ENCODE results near the gene UBR3. TPM values are rescaled to one million over a fixed set of nuclear protein-coding genes. Genes with fewer than 3 reads are reported as not detected.

The UBR3 gene
- total RNA-seq, 2 donors from 2014 or later: 67.3 to 76.4 TPM

DNA sequence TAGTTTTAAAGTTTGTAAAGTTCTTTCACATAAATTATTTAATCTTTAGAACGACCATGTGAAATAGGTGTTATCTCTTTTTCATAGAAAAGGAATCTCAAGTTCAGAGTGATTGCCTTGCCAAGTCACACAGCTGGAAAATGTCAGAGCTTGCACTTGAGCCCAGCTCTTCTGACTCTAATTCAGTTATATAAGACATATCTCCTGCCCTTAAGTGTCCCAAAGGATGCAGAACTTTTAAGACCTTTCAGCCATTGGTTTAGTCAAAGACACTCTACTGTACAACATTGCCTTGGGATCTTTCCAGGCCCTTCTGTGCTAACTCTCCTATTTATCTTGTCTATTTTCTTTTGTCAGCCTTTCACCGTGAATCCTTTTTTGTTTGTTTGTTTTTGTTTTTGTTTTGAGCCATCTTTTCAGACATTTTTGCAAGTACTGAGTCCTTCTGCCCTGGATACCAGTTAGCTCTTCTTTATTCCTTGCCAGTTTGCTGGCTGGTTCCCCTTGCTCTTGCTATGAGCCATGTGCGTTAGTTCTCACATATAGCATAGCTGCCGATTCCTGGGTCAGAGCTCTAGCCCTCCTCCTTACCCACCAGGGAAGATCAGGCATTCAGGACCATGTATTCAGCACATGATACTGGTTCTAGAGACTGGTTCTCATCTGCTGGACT is 190.7 kb downstream of the UBR3 start:
- DNase-seq (peak; percentile 28), ATAC-seq (peak; percentile 77 to 85)
- intact Hi-C loops (cut with DNase I): no loop called here

DNA sequence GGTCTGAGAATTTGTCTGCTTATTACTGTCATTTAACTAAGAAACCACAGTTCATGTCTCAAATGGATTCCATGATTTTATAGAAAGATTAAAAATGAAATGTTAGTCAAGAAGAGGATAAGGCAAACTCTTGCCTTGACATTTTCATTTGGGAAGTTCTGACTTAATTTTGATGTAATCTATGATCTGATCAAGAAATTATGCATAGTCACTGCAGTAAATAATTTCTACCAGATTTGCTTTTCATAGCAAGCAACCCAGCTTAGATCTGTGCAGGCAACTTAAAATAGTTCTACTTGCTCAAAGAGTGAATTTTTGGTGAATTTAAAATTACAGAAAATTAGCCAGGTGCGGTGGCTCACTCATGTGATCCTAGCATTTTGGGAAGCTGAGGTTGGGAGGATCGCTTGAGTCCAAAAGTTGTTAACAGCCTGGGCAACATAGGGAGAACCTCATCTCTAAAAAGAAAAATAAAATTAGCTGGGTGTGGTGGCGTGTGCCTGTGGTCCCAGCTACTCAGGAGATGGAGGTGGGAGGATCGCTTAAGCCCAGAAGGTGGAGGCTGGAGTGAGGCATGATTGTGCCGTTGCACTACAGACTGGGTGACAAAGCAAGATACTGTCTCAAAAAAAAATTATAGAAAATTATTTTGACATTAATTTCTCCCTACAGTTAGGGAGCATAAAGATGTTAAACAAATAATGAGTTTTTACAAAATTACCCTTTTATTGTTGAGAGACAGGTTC is 192.0 kb downstream of the UBR3 start:
- intact Hi-C loops (cut with DNase I): no loop called here
- ATAC-seq: no peak
- DNase-seq: no peak

DNA sequence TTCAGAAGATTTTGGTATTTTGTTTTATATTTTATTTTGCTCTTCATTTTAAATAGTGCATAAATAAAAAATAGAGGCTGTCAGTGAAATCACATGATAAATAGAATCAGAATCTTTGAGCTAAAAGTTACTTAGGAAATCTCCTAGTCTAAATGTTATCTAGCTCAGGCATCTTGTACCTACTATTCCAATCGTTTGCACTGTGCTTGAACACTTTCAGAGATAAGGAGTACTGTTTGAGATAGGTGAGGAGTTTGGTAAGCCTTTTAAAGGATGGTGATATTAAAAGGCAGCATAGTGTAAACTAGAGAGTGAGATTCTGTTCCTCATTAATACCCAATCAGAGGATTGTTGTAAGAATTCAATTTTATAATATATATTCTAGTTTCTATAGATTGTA is 193.5 kb downstream of the UBR3 start:
- ATAC-seq (no peak), DNase-seq (no peak)
- intact Hi-C loops (cut with DNase I): no loop called here

DNA sequence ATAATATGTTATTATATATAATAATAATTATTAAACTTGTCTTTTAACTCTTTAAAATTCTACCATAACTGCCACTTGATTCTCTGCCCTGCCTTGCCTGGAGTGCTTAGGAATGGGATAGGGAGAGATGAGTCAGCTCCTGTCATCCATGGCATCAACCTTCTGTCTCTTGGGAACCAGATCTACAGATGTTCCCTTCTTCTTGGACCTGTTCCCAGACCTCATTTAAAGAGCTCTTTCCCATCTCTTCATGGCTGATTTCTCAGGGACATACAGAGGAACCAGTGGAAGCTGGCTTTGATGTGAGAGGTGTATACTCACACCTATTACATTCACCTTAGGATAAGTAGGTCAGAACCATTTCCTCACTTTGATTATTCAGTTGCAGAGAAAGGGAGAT is 195.4 kb downstream of the UBR3 start:
- DNase-seq: no peak
- intact Hi-C loops (cut with DNase I): no loop called here
- peak in 1 of 2 donors; percentile 79 for ATAC-seq

DNA sequence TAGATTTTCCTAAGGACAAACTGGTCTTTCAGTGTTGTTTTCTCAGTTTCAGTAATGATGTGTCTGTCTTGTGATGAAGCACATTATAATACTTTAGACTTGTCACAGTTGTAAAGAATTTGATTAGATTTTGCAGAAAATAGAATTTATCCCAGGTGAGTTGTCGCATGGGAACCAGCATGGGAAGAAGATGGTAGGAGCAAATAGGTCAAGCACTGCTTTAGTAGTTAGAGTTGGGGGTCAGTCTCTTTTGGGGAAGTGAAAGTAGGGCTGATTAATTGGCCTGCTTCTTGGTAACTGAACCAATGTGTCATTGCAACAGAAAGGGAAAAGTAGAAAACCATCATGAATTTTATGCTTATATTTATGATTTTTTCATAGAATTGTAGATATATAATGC is 197.5 kb downstream of the UBR3 start:
- ATAC-seq (no peak), DNase-seq (no peak)

DNA sequence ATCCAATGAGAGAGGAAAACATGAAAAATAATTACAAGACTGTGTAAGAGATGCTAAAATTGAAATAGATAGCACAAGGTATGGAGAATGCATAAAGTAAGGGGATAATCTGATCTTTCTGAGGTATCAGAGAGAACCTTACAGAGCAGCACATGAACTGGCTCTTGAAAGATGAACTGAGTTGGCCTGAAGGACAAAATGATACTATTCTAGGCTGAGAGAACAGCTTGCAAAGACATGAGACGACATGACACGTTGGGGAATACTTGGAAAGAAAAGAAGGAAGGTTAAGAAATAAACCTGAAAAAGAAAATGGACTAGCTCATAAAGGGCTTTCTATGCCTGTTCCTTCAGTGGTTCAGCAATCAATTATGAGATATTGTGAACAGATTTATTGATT is 198.0 kb downstream of the UBR3 start:
- no peak for DNase-seq
- ATAC-seq: no peak
- intact Hi-C loops (cut with DNase I): no loop called here

More for the DNA sequence above, 197.5 kb downstream of the UBR3 start:
- intact Hi-C loops (cut with DNase I): no loop called here

DNA sequence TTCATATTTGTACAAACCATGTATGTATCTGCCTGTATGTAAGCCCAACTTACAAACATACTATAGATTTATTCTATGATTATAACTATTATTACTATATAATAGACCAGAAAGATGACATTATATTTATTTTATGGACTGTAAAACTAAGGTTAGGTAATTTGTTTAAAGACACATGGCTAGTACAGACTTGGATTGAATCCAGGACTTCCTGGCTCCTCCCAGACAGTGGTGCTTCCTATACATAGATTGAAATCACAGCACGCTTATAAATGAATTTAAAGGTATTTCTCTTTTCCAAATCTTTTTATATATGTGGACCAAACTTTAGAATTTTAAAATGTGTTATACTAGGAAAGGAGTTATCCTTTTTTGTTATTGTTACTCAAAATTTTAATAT is 199.1 kb downstream of the UBR3 start:
- no peak for ATAC-seq
- DNase-seq: no peak
- intact Hi-C loops (cut with DNase I): no loop called here

DNA sequence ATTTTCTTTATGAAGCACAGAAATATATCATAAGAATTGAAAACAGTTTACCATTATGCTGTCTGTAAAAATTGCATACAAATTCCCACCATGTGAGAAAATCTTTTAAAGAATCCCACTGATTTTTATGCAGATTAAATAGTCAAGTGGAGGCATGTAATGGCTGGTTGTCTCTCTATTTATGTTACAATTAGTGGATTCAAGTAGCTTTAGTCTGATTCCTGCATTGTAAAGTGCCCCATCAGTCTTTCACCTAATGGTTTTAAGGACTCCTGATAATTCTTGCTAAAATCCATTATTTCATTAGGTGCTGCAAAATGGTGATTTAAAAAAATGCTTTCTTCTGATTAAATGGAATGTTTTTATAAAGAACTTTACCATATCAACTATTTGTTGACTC is 202.3 kb downstream of the UBR3 start:
- intact Hi-C loops (cut with DNase I): no loop called here
- DNase-seq (no peak), ATAC-seq (no peak)

DNA sequence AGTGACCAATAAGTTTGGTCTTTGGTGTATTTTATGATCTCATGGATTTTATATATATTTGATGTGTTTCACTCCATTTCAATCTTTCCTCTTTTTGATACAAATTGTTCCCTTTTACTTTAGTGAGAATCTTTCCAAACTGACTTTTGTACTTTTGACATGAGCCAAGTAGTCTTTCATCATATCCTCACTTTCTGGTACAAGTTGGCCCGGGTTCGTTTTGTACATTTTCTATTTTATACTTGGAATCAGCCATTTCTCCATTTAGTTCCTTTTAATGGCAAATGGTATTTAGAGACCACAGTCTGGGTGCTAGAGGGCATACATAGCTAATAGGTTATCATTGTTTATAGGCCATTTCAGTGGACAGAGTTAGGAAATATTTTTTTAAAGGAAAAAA is 202.8 kb downstream of the UBR3 start:
- intact Hi-C loops (cut with DNase I): no loop called here
- no peak for ATAC-seq

DNA sequence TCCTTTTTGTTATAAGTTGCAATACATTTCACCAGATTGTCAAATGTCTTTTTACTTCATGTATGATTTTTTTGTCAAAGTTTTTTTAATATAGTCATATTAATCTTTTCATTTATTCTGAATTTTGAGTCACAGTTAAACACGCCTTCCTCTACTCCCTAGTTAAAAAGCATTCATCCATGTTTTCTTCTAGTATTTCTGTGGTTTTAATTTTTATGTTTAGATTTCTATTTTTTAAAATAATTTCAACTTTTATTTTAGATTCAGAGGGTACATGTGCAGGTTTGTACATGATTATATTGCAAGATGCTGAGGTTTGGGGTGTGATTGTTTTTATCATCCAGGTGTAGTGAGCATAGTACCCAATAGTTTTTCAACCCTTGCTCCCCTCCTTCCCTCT is 204.0 kb downstream of the UBR3 start:
- DNase-seq (no peak), ATAC-seq (no peak)
- intact Hi-C loops (cut with DNase I): no loop called here

More for the DNA sequence above, 202.8 kb downstream of the UBR3 start:
- no peak for DNase-seq

DNA sequence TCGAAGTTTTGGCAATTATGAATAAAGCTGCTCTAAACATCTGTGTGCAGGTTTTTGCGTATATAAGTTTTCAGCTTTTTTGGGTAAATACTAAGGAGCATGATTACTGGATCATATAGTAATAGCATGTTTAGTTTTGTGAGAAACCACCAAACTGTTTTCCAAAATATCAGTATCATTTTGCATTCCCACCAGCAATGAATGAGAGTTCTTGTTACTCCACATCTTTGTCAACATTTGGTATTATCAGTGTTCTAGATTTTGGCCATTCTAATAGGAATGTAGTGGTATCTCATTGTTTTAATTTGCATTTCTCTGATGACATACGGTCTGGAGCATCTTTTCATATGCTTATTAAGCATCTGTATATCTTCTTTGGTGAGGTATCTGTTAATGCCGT is 207.3 kb downstream of the UBR3 start:
- DNase-seq (no peak), ATAC-seq (no peak)
- intact Hi-C loops (cut with DNase I): no loop called here

DNA sequence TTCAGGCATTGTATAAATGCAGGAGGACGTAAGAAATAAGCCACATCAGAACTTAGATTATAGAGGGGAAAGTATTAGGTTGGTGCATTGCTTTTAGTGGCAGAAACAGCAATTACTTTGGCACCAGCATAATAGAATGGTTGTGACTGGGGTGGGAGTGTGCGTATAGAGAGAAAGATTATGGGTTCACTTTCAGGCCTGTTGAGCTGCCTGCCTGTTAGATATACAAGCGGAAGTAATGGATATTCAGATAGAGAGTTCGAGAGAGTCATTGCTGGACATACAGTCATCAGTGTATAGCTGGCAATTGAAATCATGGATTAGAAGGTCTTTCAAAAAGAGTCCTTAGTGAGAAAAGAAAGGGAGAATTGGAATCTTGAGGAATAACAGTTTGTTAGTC is 211.5 kb downstream of the UBR3 start:
- intact Hi-C loops (cut with DNase I): no loop called here
- DNase-seq: no peak
- ATAC-seq: no peak

DNA sequence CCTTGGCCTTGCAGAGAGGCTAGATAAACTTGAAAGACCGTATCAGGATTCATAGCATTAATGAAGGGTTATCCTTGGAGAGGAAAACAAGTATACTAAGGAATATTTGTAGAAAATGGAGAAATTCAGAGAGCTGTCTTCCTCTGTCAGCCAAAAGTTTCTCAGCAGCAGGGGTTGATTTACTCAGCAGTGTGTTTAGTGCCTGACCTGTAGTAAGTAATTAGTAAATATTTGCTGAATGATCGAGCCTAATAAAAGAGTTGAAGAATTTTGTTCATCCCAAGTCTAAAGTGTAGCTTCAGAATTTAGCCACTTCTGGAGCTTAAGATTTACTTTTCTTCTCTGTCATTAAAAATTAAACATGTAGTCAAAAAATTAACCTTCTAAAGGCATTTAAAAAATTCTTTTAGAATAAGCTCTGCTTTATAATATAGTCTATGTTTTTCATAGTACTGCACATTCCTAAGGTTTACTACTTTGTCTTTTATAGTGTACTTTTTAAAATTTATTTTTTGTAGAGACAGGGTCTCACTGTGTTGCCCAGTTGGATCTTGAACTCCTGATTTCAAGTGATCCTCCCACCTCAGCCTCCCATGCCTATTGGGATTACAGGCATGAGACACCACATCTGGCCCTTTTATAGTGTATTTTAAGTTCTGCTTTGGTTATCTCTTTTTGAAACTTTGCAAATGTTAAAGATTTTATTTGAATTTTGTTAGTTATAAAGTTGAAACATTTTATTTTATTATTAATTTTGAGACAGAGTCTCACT is 212.3 kb downstream of the UBR3 start:
- no peak for ATAC-seq
- DNase-seq: no peak

DNA sequence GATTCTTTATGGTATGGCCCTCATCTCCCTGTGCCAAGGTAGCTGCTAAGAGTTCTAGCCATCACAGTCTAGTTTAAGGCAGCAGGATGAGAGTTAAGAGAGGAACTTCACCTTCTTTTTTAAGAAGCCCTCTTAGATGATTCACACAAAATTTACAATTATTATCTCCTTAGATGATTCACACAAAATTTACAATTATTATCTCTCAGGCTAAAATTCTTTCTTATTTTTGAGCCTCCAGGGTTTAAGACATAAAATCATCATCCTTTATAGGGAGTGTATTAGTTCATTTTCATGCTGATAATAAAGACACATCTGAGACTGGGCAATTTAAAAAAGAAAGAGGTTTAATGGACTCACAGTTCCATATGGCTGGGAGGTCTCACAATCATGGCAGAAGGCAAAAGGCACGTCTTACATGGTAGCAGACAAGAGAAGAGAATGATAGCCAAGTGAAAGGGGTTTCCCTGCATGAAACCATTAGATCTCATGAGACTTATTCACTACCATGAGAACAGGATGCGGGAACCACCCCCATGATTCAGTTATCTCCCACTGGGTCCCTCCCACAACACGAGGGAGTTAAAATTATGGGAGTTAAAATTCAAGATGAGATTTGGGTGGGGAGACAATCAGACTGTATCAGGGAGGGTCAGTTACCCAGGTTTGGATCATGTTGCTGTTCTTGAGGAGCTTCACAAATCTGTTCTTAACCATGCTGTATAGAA is 217.7 kb downstream of the UBR3 start:
- intact Hi-C loops (cut with DNase I): no loop called here
- ATAC-seq (no peak), DNase-seq (no peak)

More for the DNA sequence above, 212.3 kb downstream of the UBR3 start:
- intact Hi-C loops (cut with DNase I): no loop called here

DNA sequence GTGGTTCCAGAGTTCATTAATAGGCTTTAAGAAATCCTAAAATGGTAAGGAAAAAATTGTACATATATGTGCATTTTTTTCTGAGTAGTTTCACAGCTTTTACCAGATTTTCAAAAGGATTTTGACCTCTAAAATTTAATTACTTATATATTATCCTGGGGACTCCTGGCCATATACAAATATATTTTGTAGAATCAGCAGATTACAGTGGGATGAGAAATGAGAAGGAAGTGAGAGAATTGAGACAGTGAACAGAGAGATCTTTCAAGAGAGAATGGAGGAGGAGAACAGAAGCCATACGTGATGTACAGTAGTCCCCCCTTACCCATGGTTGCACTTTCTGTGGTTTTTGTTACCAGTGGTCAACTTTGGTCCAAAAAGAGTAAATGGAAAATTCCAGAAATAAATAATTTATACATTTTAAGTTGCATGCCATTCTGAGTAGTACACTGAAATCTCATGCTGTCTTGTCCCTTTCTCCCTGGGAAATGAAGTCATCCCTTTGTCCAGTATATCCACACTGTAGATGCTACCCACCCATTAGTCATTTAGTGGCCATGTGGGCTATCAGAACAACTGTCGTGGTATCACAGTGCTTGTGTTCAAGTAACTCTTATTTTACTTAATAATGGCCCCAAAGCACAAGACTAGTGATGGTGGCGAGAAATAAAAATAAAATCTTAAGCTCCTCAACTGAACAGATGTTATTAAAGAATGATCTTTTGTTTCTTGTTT is 220.2 kb downstream of the UBR3 start:
- DNase-seq: no peak
- no peak for ATAC-seq
- intact Hi-C loops (cut with DNase I): no loop called here

DNA sequence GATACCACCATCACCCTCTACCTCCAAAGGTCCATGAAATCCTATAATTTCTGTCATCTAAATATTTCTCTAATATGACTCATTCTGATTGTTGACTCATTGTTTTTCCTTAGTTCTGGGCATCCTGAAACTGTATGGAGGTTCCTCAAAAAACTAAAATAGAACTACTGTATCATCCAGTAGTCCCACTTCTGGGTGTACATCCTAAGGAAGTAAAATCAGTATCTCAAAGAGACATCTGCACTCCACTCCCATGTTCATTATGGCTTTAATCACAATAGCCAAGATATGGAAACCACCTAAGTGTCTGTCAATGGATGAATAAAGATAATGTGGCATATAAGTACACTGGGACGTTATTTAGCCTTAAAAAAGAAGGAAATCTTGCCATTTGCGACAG is 224.9 kb downstream of the UBR3 start:
- intact Hi-C loops (cut with DNase I): loop anchor here in 1 of 2 donors (5.0 kb wide), 1 partner anchor 115 kb away; no protein-coding TSS in a partner anchor
- DNase-seq (no peak), ATAC-seq (peak in 1 of 2 donors; percentile 43)

DNA sequence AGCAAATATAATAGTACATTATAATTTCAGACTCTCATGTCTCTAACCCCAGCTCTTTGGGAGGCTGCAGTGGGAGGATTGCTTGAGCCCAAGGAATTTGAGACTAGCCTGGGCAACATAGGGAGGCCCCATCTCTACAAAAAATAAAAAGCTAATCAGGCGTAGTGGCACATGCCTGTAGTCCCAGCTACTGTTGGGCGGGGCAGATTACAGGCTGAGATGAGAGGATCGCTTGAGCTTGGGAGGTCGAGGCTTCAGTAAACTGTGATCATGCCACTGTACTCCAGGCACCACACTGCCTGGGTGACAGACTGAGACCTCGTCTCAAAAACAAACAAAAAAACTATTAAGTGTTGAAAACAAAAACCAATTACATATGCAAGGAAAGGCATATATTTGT is 227.7 kb downstream of the UBR3 start:
- no peak for DNase-seq
- ATAC-seq: no peak
- intact Hi-C loops (cut with DNase I): loop anchor here in 1 of 2 donors (5.0 kb wide), 1 partner anchor 118 kb away; no protein-coding TSS in a partner anchor

DNA sequence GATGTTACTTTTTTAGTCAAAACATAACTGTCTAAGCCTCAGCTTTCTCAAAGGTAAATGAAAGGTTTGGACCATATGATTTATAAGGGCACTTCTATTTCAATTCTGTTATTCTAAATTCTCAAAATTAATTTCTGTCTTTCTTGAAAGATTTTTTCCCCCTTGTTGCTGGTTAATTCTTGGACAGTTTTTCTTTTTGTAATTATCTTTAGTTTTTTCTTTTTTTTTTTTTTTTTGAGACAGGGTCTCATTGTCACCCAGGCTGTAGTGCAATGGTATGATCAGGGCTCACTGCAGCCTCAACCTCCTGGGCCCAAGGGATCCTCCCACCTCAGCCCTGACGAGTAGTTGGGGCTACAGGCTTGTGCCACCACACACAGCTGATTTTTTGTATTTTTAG is 229.6 kb downstream of the UBR3 start:
- DNase-seq: no peak
- intact Hi-C loops (cut with DNase I): no loop called here
- ATAC-seq: no peak

Measured in left cardiac atrium (tissue), 4 donors.